ENCODE data around the gene TPM2.

- no peak for TF ChIP-seq CTCF (IDR thresholded peaks at IDR 0.05)
- no peak for TF ChIP-seq TCF7L2 (IDR thresholded peaks at IDR 0.05; ENCODE audit: low read depth, low read length)
- TF ChIP-seq, protein P1, sequence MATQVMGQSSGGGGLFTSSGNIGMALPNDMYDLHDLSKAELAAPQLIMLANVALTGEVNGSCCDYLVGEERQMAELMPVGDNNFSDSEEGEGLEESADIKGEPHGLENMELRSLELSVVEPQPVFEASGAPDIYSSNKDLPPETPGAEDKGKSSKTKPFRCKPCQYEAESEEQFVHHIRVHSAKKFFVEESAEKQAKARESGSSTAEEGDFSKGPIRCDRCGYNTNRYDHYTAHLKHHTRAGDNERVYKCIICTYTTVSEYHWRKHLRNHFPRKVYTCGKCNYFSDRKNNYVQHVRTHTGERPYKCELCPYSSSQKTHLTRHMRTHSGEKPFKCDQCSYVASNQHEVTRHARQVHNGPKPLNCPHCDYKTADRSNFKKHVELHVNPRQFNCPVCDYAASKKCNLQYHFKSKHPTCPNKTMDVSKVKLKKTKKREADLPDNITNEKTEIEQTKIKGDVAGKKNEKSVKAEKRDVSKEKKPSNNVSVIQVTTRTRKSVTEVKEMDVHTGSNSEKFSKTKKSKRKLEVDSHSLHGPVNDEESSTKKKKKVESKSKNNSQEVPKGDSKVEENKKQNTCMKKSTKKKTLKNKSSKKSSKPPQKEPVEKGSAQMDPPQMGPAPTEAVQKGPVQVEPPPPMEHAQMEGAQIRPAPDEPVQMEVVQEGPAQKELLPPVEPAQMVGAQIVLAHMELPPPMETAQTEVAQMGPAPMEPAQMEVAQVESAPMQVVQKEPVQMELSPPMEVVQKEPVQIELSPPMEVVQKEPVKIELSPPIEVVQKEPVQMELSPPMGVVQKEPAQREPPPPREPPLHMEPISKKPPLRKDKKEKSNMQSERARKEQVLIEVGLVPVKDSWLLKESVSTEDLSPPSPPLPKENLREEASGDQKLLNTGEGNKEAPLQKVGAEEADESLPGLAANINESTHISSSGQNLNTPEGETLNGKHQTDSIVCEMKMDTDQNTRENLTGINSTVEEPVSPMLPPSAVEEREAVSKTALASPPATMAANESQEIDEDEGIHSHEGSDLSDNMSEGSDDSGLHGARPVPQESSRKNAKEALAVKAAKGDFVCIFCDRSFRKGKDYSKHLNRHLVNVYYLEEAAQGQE (IDR thresholded peaks at IDR 0.05; ENCODE audit: insufficient read depth in 1 of 2, low read depth in 2 of 2, low read length in 1 of 2) = no peak
- TF ChIP-seq SIN3A (IDR thresholded peaks at IDR 0.05; ENCODE audit: borderline replicate concordance, insufficient read depth, low read depth, low read length) = no peak
- no peak for TF ChIP-seq POLR2AphosphoS5 (IDR thresholded peaks at IDR 0.05; ENCODE audit: low read depth, low read length)
Measured at GRCh38 chr9:35700031-35700430, 10.3 kb upstream of the TPM2 start.

Measured in Panc1 (cell line).